Mesenchymal stem cell (in vitro differentiated cells and primary cell): ENCODE results near the gene ITGB4.
A peak's percentile ranks its signal among the peaks of the same experiment; 100 is the strongest.

Source experiments
- DNase-seq: peaks from one replicate; pipeline ENCODE4 v3.0.0-alpha.2; 2013
- H2AFZ ChIP-seq: one replicate; pipeline ENCODE4 v1.6.1; 2013; ENCODE audit warnings: low read depth, mild to moderate bottlenecking, control low read depth, inconsistent platforms, low read length, moderate library complexity
- H2AK5ac ChIP-seq: 2 replicates; pipeline ENCODE4 v1.6.1; 2013; ENCODE audit warnings: low read length, moderate library complexity, mild to moderate bottlenecking, inconsistent platforms; ENCODE audit not compliant: severe bottlenecking
- H2BK120ac ChIP-seq: one replicate; pipeline ENCODE4 v1.6.1; 2013; ENCODE audit warnings: low read depth, mild to moderate bottlenecking, inconsistent platforms, low read length, moderate library complexity
- H2BK12ac ChIP-seq, 2 experiments: one replicate each; pipeline ENCODE4 v1.6.1; 2013; ENCODE audit warnings: inconsistent platforms in 2 of 2, low read length in 2 of 2, mild to moderate bottlenecking in 2 of 2, moderate library complexity in 2 of 2, control low read depth in 1 of 2
- H2BK15ac ChIP-seq: one replicate; pipeline ENCODE4 v1.6.1; 2013; ENCODE audit warnings: mild to moderate bottlenecking, low read depth, inconsistent platforms; ENCODE audit not compliant: poor library complexity, severe bottlenecking
- H2BK5ac ChIP-seq: 2 replicates; pipeline ENCODE4 v1.6.1; 2013; ENCODE audit warnings: low read depth, mild to moderate bottlenecking, low read length, control low read depth, inconsistent platforms; ENCODE audit not compliant: poor library complexity, severe bottlenecking
- H3K14ac ChIP-seq, 2 experiments: one replicate each; pipeline ENCODE4 v1.6.1; 2013; ENCODE audit warnings: inconsistent platforms in 2 of 2, low read length in 2 of 2, control low read depth in 1 of 2, mild to moderate bottlenecking in 1 of 2, moderate library complexity in 1 of 2
- H3K18ac ChIP-seq, 2 experiments: one replicate each; pipeline ENCODE4 v1.6.1; 2013; ENCODE audit warnings: inconsistent platforms in 2 of 2, low read length in 2 of 2, control low read depth in 1 of 2, low read depth in 1 of 2, mild to moderate bottlenecking in 1 of 2
- H3K23ac ChIP-seq, 2 experiments: one replicate each; pipeline ENCODE4 v1.6.1; 2013; ENCODE audit warnings: inconsistent platforms in 2 of 2, low read length in 2 of 2, mild to moderate bottlenecking in 2 of 2, moderate library complexity in 2 of 2, control low read depth in 1 of 2
- H3K27ac ChIP-seq: 2 replicates; pipeline ENCODE4 v1.5.1; 2013; ENCODE audit warnings: mild to moderate bottlenecking, moderate library complexity, low read length, control low read depth, inconsistent platforms; ENCODE audit not compliant: poor library complexity, severe bottlenecking
- H3K27me3 ChIP-seq, 2 experiments: 2 replicates each; pipeline versions ENCODE4 v1.6.1 to v1.7.0; 2013; ENCODE audit warnings: low read length in 2 of 2, mild to moderate bottlenecking in 2 of 2, moderate library complexity in 2 of 2, control low read depth in 1 of 2, inconsistent platforms in 1 of 2; ENCODE audit not compliant: control insufficient read depth in 1 of 2, insufficient read depth in 1 of 2
- H3K36me3 ChIP-seq, 2 experiments: 2 replicates each; pipeline versions ENCODE4 v1.6.1 to v1.7.0; 2013; ENCODE audit warnings: low read length in 2 of 2, control low read depth in 1 of 2, inconsistent platforms in 1 of 2, low read depth in 1 of 2, mild to moderate bottlenecking in 1 of 2; ENCODE audit not compliant: insufficient read depth in 2 of 2, control insufficient read depth in 1 of 2
- H3K4ac ChIP-seq, 2 experiments: one replicate each; pipeline ENCODE4 v1.6.1; 2013; ENCODE audit warnings: inconsistent platforms in 2 of 2, low read length in 2 of 2, mild to moderate bottlenecking in 2 of 2, moderate library complexity in 2 of 2, control low read depth in 1 of 2, low read depth in 1 of 2
- H3K4me1 ChIP-seq: 2 replicates; pipeline ENCODE4 v1.6.1; 2013; ENCODE audit warnings: low read depth, low read length, control low read depth; ENCODE audit not compliant: control insufficient read depth, insufficient read depth
- H3K4me2 ChIP-seq: 2 replicates; pipeline ENCODE4 v1.6.1; 2013; ENCODE audit warnings: low read length, mild to moderate bottlenecking, inconsistent platforms; ENCODE audit not compliant: poor library complexity, severe bottlenecking
- H3K4me3 ChIP-seq, 2 experiments: 2 replicates each; pipeline versions ENCODE4 v1.5.1 to v1.7.0; 2013; ENCODE audit warnings: low read length in 2 of 2, mild to moderate bottlenecking in 2 of 2, control low read depth in 1 of 2, low read depth in 1 of 2; ENCODE audit not compliant: insufficient read depth in 1 of 2
- H3K79me1 ChIP-seq: replicated peaks from 2 replicates; pipeline ENCODE4 v1.6.1; 2013; ENCODE audit warnings: mild to moderate bottlenecking, control low read depth, low read length, inconsistent platforms; ENCODE audit not compliant: poor library complexity, severe bottlenecking
- H3K9ac ChIP-seq: 2 replicates; pipeline ENCODE4 v1.7.0; 2013; ENCODE audit warnings: mild to moderate bottlenecking, low read length, moderate library complexity
- H3K9me3 ChIP-seq: 2 replicates; pipeline ENCODE4 v1.7.0; 2013; ENCODE audit warnings: mild to moderate bottlenecking, low read length; ENCODE audit not compliant: control insufficient read depth
- H4K8ac ChIP-seq: one replicate; pipeline ENCODE4 v1.6.1; 2013; ENCODE audit warnings: inconsistent platforms, mild to moderate bottlenecking, low read length, moderate library complexity
- H4K91ac ChIP-seq: one replicate; pipeline ENCODE4 v1.6.1; 2013; ENCODE audit warnings: mild to moderate bottlenecking, low read length, inconsistent platforms
- WGBS: methylation state at CpG from one replicate; pipeline ENCODE4 v1.1.7; 2013; ENCODE audit warnings: mixed read lengths; 5-methylcytosine and 5-hydroxymethylcytosine counted together

ITGB4 gene

DNA sequence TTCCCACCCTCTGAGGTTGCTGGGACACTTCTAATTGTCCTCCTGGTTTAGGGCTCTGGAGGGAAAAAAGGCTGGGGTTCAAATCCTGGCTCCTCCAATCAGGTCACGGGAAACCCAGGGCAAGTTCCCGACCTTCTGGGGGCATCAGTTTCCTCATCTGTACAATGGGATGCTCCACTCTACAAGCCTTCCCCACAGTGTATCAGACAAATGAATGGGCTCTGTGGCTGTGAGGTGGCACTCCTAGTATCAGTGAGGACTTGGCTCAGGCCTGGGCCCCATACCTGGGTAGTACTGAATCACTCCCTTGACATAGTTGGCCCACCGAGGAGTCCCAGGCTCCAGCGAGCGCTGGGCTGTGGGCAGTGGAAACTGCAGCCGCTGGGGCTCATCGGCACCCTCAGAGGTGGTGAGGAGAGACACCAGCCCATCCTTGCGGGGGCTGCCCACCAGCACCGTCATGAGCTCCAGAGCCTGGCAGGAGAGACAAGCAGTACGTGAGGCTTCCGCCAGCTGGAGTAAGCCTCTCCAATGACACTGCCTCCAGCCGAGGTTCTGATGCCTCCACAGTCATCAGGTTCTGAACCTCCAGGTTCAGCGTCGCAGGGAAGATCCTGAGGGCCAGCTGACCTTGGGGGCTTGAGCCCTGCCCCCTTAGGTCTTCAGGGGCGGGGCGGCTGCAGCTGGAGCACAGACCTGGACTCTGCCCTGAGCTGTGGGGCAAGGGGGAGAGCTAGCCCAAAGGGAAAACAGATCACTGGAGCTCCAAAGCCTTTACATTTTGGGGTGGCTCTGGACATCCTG is 42.6 kb downstream of the ITGB4 start:
- Histone ChIP-seq H2AFZ (no peak overlapping the region), H2BK120ac (no peak overlapping the region), H3K27ac (no peak overlapping the region), H3K9ac (peak overlapping the region; percentile 89), H2AK5ac (peak overlapping the region; percentile 74), H3K4me1 (peaks cover 27% of the 10 kb centered on the region), H3K14ac (peak overlapping the region in 1 of 2 experiments; percentile 99), H3K4ac (peak overlapping the region; percentile 96), H3K36me3 (peaks cover 17 to 22% of the 10 kb centered on the region in 2 experiments), H3K27me3 (no peaks in the 10 kb centered on the region), H2BK12ac (peak overlapping the region; percentile 59 to 66), H2BK5ac (no peak overlapping the region), H3K79me1 (peaks cover 5% of the 10 kb centered on the region), H3K4me2 (peak overlapping the region; percentile 30), H4K91ac (no peak overlapping the region), H3K23ac (peak overlapping the region in 1 of 2 experiments; percentile 97), H3K4me3 (peak overlapping the region; percentile 75 to 83), H4K8ac (peak overlapping the region; percentile 8), H2BK15ac (no peak overlapping the region), H3K18ac (peak overlapping the region; percentile 98), H3K9me3 (no peaks in the 10 kb centered on the region)
- 82% methylated on average over 16 of the region's 16 CpGs for WGBS
- DNase-seq = no peak

- peak overlapping the region; percentile 95 for H4K91ac ChIP-seq
- H2BK5ac ChIP-seq = no peak overlapping the region
- no peak overlapping the region for H3K27ac ChIP-seq
- peaks cover 26% of the 10 kb centered on the region for H3K4me1 ChIP-seq
- peak overlapping the region; percentile 96 for H3K4me2 ChIP-seq
- peak overlapping the region; percentile 81 for H2BK120ac ChIP-seq
- no peak overlapping the region for H2BK15ac ChIP-seq
- H3K14ac ChIP-seq = peak overlapping the region in 1 of 2 experiments; percentile 94
- peak overlapping the region; percentile 96 for H2AFZ ChIP-seq
- WGBS = 17% methylated on average over 12 of the region's 14 CpGs
- H3K4me3 ChIP-seq = peak overlapping the region; percentile 75 to 83
- DNase-seq = no peak
- peak overlapping the region; percentile 89 for H3K9ac ChIP-seq
- H3K4ac ChIP-seq = peak overlapping the region; percentile 96
- no peaks in the 10 kb centered on the region for H3K9me3 ChIP-seq
- peak overlapping the region in 1 of 2 experiments; percentile 77 for H2BK12ac ChIP-seq
- H3K18ac ChIP-seq = peak overlapping the region; percentile 98
- H3K36me3 ChIP-seq = peaks cover 16 to 18% of the 10 kb centered on the region in 2 experiments
- H4K8ac ChIP-seq = peak overlapping the region; percentile 97
- H3K23ac ChIP-seq = peak overlapping the region in 1 of 2 experiments; percentile 93
- H3K27me3 ChIP-seq = no peaks in the 10 kb centered on the region
- H2AK5ac ChIP-seq = peak overlapping the region; percentile 87
- H3K79me1 ChIP-seq = peaks cover 5% of the 10 kb centered on the region
Observed at GRCh38 chr17:75764417-75764710, 43.1 kb downstream of the ITGB4 start.

DNA sequence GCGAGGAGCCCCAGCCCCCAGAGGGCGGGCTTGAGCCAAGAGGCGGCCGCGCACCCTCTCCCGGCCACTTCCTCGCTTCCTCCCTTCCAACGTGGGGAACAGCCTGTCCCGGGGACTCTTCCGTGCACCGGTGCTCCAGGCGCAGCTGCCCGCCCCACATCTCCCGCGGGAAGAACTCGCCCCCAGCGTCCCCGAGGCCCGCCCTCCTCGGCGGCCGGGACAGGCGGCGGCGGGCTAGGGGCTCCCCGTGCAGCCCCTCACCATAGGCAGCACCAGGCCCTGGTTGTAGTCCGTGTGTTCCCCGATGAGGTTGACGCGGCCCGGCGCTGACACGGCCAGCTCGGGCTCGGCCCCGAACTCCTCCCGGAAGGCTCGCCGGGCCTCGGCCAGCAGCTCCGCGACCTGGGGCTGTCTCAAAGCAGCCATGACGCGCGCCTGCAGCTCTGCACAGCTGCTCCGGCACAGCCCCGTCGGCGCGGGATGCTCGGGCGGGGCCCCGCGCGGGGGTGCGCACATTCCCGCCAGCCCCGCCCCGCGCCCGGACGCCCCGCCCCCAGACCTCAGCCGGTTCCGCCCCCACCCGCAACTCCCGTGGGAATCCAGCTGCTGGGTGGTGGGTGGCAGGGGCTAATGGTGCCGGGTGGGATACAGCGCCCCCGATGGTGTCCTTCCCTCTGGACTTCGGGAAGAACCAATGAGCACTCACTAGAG is 43.6 kb downstream of the ITGB4 start, which contains the start of gene GALK1:
Gene GALK1 (minus strand): TSS at position 482 of the 711 bp plus-strand sequence. CDS start 56 bp downstream, at position 426.
- under 1% methylated on average over 55 of the region's 71 CpGs for WGBS
- Histone ChIP-seq H2AFZ (peak within 1 kb of the TSS; percentile 96), H2BK12ac (peak within 1 kb of the TSS; percentile 59 to 86), H3K79me1 (peaks cover 5% of the 10 kb centered on the region), H2BK5ac (peak within 1 kb of the TSS; percentile 51), H3K27ac (no peak within 1 kb of the TSS), H3K23ac (peak within 1 kb of the TSS in 1 of 2 experiments; percentile 97), H3K36me3 (peaks cover 11 to 14% of the 10 kb centered on the region in 2 experiments), H3K4me1 (peaks cover 26% of the 10 kb centered on the region), H4K8ac (peak within 1 kb of the TSS; percentile 97), H3K9me3 (no peaks in the 10 kb centered on the region), H3K18ac (peak within 1 kb of the TSS; percentile 98), H4K91ac (peak within 1 kb of the TSS; percentile 95), H2BK15ac (peak within 1 kb of the TSS; percentile 97), H3K4ac (peak within 1 kb of the TSS; percentile 96), H2BK120ac (peak within 1 kb of the TSS; percentile 98), H3K4me3 (peak within 1 kb of the TSS; percentile 75 to 83), H3K4me2 (peak within 1 kb of the TSS; percentile 96), H3K9ac (peak within 1 kb of the TSS; percentile 89), H2AK5ac (peak within 1 kb of the TSS; percentile 87), H3K14ac (peak within 1 kb of the TSS in 1 of 2 experiments; percentile 99), H3K27me3 (no peaks in the 10 kb centered on the region)
- peak; percentile 77 for DNase-seq

DNA sequence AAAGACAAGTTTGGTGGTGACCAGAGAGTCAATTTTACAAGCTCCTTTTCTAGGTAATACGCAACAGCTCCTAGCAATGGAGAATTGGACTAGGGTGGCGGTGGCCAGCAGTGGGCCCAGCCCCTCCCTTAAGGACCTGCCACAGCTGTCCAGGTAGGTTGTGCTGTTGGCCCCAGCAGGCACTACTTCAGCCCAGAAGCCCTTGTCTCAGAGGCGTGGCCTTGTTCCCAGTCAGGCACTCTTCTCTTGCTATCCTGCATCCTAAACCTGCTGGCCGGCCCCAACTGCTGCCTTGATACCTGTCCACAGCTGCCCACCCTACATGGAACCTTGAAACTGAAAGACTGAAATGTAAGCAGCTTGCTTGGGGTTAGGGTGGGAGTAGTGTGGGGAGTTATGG is 44.7 kb downstream of the ITGB4 start:
- no peak for DNase-seq
- 81% methylated on average over 4 of the region's 4 CpGs for WGBS
- no peak overlapping the region for H3K4me2 ChIP-seq

More for the DNA sequence above, 44.7 kb downstream of the ITGB4 start:
- Histone ChIP-seq H3K9ac (no peak overlapping the region), H3K14ac (no peak overlapping the region), H3K18ac (no peak overlapping the region), H4K91ac (no peak overlapping the region), H3K23ac (no peak overlapping the region), H4K8ac (no peak overlapping the region), H3K27me3 (no peaks in the 10 kb centered on the region), H2AFZ (no peak overlapping the region), H2BK120ac (no peak overlapping the region), H3K4ac (no peak overlapping the region), H3K4me1 (peaks cover 26% of the 10 kb centered on the region), H3K9me3 (no peaks in the 10 kb centered on the region), H2BK15ac (no peak overlapping the region), H2AK5ac (no peak overlapping the region), H2BK12ac (peak overlapping the region in 1 of 2 experiments; percentile 10), H2BK5ac (no peak overlapping the region), H3K4me3 (no peak overlapping the region), H3K27ac (no peak overlapping the region), H3K36me3 (peaks cover 11 to 14% of the 10 kb centered on the region in 2 experiments), H3K79me1 (peaks cover 5% of the 10 kb centered on the region)
